ENCODE data around the gene PAK1. TPM values are rescaled to one million over a fixed set of nuclear protein-coding genes. Genes with fewer than 3 reads are reported as not detected.
A peak's percentile ranks its signal among the peaks of the same experiment; 100 is the strongest.
"Not testable (repeated sequence)": the region's sequence is repeated elsewhere in the genome, so short reads cannot be mapped to it uniquely, and the experiment has no call there.

Gene PAK1
- total RNA-seq, 1 donor from 2014 or later = 127 TPM

- H3K27me3 Mint-ChIP-seq = no peaks in the 10 kb centered on the region
- no peaks in the 10 kb centered on the region for H3K4me1 Mint-ChIP-seq (ENCODE audit: low read depth)
- TF ChIP-seq, protein P1, sequence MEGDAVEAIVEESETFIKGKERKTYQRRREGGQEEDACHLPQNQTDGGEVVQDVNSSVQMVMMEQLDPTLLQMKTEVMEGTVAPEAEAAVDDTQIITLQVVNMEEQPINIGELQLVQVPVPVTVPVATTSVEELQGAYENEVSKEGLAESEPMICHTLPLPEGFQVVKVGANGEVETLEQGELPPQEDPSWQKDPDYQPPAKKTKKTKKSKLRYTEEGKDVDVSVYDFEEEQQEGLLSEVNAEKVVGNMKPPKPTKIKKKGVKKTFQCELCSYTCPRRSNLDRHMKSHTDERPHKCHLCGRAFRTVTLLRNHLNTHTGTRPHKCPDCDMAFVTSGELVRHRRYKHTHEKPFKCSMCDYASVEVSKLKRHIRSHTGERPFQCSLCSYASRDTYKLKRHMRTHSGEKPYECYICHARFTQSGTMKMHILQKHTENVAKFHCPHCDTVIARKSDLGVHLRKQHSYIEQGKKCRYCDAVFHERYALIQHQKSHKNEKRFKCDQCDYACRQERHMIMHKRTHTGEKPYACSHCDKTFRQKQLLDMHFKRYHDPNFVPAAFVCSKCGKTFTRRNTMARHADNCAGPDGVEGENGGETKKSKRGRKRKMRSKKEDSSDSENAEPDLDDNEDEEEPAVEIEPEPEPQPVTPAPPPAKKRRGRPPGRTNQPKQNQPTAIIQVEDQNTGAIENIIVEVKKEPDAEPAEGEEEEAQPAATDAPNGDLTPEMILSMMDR (IDR thresholded peaks at IDR 0.05; ENCODE audit: unreplicated experiment) = no peak
- no peak overlapping the region for H3K27ac Mint-ChIP-seq
- no peak for DNase-seq (ENCODE audit: low spot score, unreplicated experiment)
- no peak overlapping the region for H3K4me3 Mint-ChIP-seq (ENCODE audit: low read depth)
- no peaks in the 10 kb centered on the region for H3K9me3 Mint-ChIP-seq (ENCODE audit: low read depth)
- peaks cover 26% of the 10 kb centered on the region for H3K36me3 Mint-ChIP-seq (ENCODE audit: insufficient read depth)
Observed at GRCh38 chr11:77387701-77388100, 86.2 kb downstream of the PAK1 start.

- no peak overlapping the region for H3K27ac Mint-ChIP-seq
- H3K9me3 Mint-ChIP-seq (ENCODE audit: low read depth) = no peaks in the 10 kb centered on the region
- peaks cover 29% of the 10 kb centered on the region for H3K36me3 Mint-ChIP-seq (ENCODE audit: insufficient read depth)
- TF ChIP-seq, protein P1 (IDR thresholded peaks at IDR 0.05; ENCODE audit: unreplicated experiment) = no peak
- H3K4me3 Mint-ChIP-seq (ENCODE audit: low read depth) = no peak overlapping the region
- no peaks in the 10 kb centered on the region for H3K4me1 Mint-ChIP-seq (ENCODE audit: low read depth)
- DNase-seq (ENCODE audit: low spot score, unreplicated experiment) = no peak
- H3K27me3 Mint-ChIP-seq = no peaks in the 10 kb centered on the region
Observed at GRCh38 chr11:77386178-77386577, 87.7 kb downstream of the PAK1 start.

GRCh38 chr11:77385255-77385771, 88.6 kb downstream of the PAK1 start:
- not testable (repeated sequence) for H3K27me3 Mint-ChIP-seq; H3K9me3 Mint-ChIP-seq (ENCODE audit: low read depth); H3K27ac Mint-ChIP-seq; H3K4me1 Mint-ChIP-seq (ENCODE audit: low read depth); H3K4me3 Mint-ChIP-seq (ENCODE audit: low read depth); DNase-seq (ENCODE audit: low spot score, unreplicated experiment)
- H3K36me3 Mint-ChIP-seq (ENCODE audit: insufficient read depth) = peaks cover 27% of the 10 kb centered on the region

GRCh38 chr11:77384571-77384970, 89.3 kb downstream of the PAK1 start:
- Mint-ChIP-seq H3K27ac (no peak overlapping the region), H3K9me3 (ENCODE audit: low read depth) (no peaks in the 10 kb centered on the region), H3K4me1 (ENCODE audit: low read depth) (peaks cover 6% of the 10 kb centered on the region), H3K27me3 (no peaks in the 10 kb centered on the region), H3K36me3 (ENCODE audit: insufficient read depth) (peaks cover 27% of the 10 kb centered on the region), H3K4me3 (ENCODE audit: low read depth) (no peak overlapping the region)
- TF ChIP-seq, protein P1 (IDR thresholded peaks at IDR 0.05; ENCODE audit: unreplicated experiment) = no peak
- DNase-seq (ENCODE audit: low spot score, unreplicated experiment) = no peak

DNA sequence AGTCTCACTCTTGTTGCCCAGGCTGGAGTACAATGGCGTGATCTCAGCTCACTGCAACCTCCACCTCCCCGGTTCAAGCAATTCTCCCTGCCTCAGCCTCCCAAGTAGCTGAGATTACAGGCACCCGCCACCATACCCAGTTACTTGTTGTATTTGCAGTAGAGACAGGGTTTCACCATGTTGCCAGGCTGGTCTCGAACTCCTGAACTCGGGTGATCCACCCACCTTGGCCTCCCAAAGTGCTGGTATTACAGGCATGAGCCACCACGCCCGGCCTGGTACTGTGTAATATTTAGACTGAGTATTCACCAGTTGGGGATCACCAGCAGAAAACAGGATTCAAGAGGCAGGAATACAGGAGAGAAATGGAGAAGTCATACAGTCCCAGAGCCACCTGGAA, 90.5 kb downstream of the PAK1 start:
- H3K9me3 Mint-ChIP-seq (ENCODE audit: low read depth); H3K4me1 Mint-ChIP-seq (ENCODE audit: low read depth); H3K4me3 Mint-ChIP-seq (ENCODE audit: low read depth); H3K27me3 Mint-ChIP-seq; DNase-seq (ENCODE audit: low spot score, unreplicated experiment): not testable (repeated sequence)
- H3K36me3 Mint-ChIP-seq (ENCODE audit: insufficient read depth) = peaks cover 25% of the 10 kb centered on the region
- peak overlapping the region; percentile 57 for H3K27ac Mint-ChIP-seq

DNA sequence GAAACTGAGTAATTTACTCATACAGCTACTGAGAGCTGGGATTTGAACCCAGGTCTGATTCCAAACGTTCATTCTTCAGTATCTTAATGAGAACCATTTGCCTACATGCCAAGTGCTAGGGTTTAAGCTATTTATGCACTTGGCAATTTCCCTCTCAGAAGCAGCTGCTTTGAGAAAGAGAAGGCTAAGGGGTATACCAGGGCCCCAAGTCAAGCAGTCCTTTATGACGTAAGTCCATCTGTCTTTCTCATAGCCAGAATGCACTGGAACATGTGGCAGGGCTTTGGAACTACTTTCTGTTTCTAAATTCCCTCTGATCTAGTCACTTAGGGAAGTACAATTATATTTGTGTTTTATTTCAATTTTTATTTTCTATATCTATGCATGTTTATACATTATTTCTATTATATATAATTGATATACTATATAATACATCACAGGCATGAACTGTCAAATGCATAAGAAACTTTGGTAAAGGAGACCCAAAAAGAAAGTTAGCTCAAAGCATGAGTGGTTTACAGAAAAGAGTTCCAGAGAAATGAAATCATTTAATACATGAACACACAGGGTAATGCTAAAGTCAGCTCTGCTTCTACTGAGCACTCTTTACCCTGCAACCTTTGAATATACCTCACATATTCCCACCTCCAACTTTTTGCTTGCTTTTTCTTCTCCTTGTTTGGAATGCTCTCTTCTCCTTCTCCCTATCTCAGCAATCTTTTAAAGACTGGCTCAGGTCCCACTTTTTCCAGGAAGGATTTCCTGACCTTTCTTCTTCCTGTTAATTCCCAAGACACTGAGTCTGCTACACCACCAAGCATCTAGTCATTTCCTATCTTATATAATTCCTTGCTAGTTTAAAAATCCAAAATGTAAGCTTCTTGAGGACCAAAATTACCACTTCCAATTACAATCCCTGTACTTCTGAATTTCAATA, 91.9 kb downstream of the PAK1 start:
- no peaks in the 10 kb centered on the region for H3K9me3 Mint-ChIP-seq (ENCODE audit: low read depth)
- H3K36me3 Mint-ChIP-seq (ENCODE audit: insufficient read depth) = peaks cover 25% of the 10 kb centered on the region
- peaks cover 6% of the 10 kb centered on the region for H3K4me1 Mint-ChIP-seq (ENCODE audit: low read depth)
- H3K4me3 Mint-ChIP-seq (ENCODE audit: low read depth) = no peak overlapping the region
- DNase-seq (ENCODE audit: low spot score, unreplicated experiment) = no peak
- H3K27ac Mint-ChIP-seq = peak overlapping the region; percentile 14
- TF ChIP-seq, protein P1 (IDR thresholded peaks at IDR 0.05; ENCODE audit: unreplicated experiment) = no peak
- no peaks in the 10 kb centered on the region for H3K27me3 Mint-ChIP-seq
